ENCODE data around the gene CELF4. TPM values are rescaled to one million over a fixed set of nuclear protein-coding genes. Genes with fewer than 3 reads are reported as not detected.

CELF4 gene
- total and polyA plus RNA-seq, 2 donors (not counting 1 experiment from before 2014, with no cell fraction given), result 0.17 TPM; not detected in 1

DNA sequence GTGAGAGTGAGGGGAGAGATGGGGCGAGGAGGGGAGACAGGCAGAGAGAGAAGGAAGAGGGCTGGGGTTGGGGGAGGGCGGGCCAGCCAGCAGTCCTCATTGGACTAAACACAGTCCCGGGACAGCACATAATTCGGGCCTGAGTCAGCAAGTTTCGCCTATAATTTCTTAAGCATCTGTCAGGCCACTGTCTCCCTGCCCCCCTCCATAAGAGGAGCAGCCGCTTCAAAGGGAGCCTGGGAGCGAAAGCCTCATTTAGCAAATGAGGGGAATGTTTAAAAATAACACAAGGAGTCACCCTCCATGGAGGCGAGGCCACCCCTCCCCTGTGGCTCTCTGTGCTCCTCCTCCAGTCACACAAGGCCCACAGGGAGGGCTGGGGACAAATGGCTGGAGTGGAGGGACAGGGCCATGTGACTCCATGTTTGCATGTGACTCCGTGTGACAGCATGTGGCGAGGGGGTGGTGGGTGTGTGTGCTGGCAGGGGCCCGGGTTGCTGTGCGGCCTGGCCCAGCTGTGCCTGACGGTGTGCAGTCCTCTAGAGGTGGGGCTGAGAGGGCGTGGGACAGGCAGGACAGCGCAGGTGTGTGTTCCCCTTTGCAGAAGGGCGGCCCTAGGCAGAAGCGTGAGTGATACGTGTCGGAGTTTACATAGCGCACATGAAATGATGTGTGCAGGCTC lies 162.4 kb downstream of the CELF4 start:
- H3K9me3 ChIP-seq (ENCODE audit: control insufficient read depth, insufficient read depth, low read depth, low read length), result no peaks in the 10 kb centered on the region
- peak overlapping the region; percentile 4 for H3K4me2 ChIP-seq (ENCODE audit: extremely low read depth, insufficient read depth, low read length)
- no peak overlapping the region for H3K9ac ChIP-seq (ENCODE audit: insufficient read depth, low read length)
- H2AFZ ChIP-seq (ENCODE audit: low read length), result peak overlapping the region; percentile 67
- no peaks in the 10 kb centered on the region for H3K36me3 ChIP-seq (ENCODE audit: control insufficient read depth, insufficient read depth, low read length)
- TF ChIP-seq, protein P1, sequence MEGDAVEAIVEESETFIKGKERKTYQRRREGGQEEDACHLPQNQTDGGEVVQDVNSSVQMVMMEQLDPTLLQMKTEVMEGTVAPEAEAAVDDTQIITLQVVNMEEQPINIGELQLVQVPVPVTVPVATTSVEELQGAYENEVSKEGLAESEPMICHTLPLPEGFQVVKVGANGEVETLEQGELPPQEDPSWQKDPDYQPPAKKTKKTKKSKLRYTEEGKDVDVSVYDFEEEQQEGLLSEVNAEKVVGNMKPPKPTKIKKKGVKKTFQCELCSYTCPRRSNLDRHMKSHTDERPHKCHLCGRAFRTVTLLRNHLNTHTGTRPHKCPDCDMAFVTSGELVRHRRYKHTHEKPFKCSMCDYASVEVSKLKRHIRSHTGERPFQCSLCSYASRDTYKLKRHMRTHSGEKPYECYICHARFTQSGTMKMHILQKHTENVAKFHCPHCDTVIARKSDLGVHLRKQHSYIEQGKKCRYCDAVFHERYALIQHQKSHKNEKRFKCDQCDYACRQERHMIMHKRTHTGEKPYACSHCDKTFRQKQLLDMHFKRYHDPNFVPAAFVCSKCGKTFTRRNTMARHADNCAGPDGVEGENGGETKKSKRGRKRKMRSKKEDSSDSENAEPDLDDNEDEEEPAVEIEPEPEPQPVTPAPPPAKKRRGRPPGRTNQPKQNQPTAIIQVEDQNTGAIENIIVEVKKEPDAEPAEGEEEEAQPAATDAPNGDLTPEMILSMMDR (conservative IDR thresholded peaks at IDR 0.05 in 1 of 2, IDR thresholded peaks at IDR 0.05 in 1 of 2; ENCODE audit: low read depth in 1 of 2, low read length in 2 of 2), result no peak
- no peak for TF ChIP-seq EZH2 (IDR thresholded peaks at IDR 0.05; ENCODE audit: low read length, missing control alignments)
- peaks cover 14% of the 10 kb centered on the region for H3K4me1 ChIP-seq (ENCODE audit: control insufficient read depth, extremely low read depth, insufficient read depth, low read length)
- H3K27me3 ChIP-seq (ENCODE audit: control insufficient read depth, insufficient read depth, low read length), result no peaks in the 10 kb centered on the region
- H3K4me3 ChIP-seq (replicated peaks in 1 of 4; ENCODE audit: control extremely low read depth in 1 of 4, insufficient read depth in 1 of 4, low read depth in 3 of 4, low read length in 4 of 4), result no peak overlapping the region
- H3K27ac ChIP-seq (ENCODE audit: insufficient read depth, low read length), result peak overlapping the region; percentile 40
- DNase-seq (ENCODE audit: low read depth in 2 of 2), result peak; percentile 90
- H3K79me2 ChIP-seq (ENCODE audit: control insufficient read depth, insufficient read depth, low read length), result no peaks in the 10 kb centered on the region
- no peaks in the 10 kb centered on the region for H4K20me1 ChIP-seq (ENCODE audit: control insufficient read depth, extremely low read depth, insufficient read depth, low read length)

DNA sequence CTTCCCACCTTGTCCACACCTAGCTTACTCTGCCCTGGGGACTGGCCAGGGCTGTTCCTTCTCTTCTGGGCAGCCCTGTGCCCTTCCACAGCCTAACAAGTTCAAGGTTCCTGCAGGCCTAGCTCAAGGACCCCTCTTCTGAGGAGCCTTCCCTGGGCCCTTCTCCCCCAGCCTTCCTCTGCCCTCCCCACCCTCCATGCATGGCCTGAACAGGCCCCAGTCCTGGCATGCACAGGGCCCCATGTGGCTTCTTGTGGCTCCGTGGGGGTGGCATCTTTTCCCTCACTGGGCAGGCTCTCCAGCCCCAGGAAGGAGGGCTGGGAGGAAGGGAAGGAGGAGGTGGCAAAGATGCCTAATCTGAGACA lies 162.9 kb downstream of the CELF4 start:
- H3K27ac ChIP-seq (ENCODE audit: insufficient read depth, low read length), result peak overlapping the region; percentile 37
- H2AFZ ChIP-seq (ENCODE audit: low read length), result peak overlapping the region; percentile 67
- H3K4me1 ChIP-seq (ENCODE audit: control insufficient read depth, extremely low read depth, insufficient read depth, low read length), result peaks cover 14% of the 10 kb centered on the region

DNA sequence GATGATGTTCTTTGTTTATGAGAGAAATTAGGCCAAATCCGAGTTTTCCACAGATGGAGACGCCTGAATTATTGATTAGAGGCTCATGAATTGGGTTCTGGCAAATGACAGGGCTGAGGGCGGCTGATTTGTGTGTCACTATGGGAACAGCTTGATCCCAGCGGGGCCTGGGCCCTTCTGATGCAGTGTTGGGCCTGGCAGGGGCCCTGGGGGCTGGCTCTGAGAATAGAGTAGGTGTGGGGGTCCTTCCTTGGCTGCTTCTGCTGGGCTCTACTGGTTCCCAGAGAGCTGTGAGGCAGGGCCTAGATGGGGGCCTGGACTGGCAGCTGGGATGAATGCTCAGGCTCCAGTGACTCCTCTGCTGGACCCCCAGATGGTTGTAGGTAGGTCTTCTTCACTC lies 164.8 kb downstream of the CELF4 start:
- H3K27ac ChIP-seq (ENCODE audit: insufficient read depth, low read length), result no peak overlapping the region

More for the DNA sequence above, 162.9 kb downstream of the CELF4 start:
- H3K36me3 ChIP-seq (ENCODE audit: control insufficient read depth, insufficient read depth, low read length), result no peaks in the 10 kb centered on the region
- no peaks in the 10 kb centered on the region for H3K9me3 ChIP-seq (ENCODE audit: control insufficient read depth, insufficient read depth, low read depth, low read length)
- no peak for DNase-seq (ENCODE audit: low read depth in 2 of 2)
- H3K4me2 ChIP-seq (ENCODE audit: extremely low read depth, insufficient read depth, low read length), result peak overlapping the region; percentile 30
- H3K27me3 ChIP-seq (ENCODE audit: control insufficient read depth, insufficient read depth, low read length), result no peaks in the 10 kb centered on the region
- H3K79me2 ChIP-seq (ENCODE audit: control insufficient read depth, insufficient read depth, low read length), result no peaks in the 10 kb centered on the region
- peak overlapping the region; percentile 26 for H3K9ac ChIP-seq (ENCODE audit: insufficient read depth, low read length)
- TF ChIP-seq EZH2 (IDR thresholded peaks at IDR 0.05; ENCODE audit: low read length, missing control alignments), result no peak
- H4K20me1 ChIP-seq (ENCODE audit: control insufficient read depth, extremely low read depth, insufficient read depth, low read length), result no peaks in the 10 kb centered on the region
- H3K4me3 ChIP-seq (replicated peaks in 1 of 4; ENCODE audit: control extremely low read depth in 1 of 4, insufficient read depth in 1 of 4, low read depth in 3 of 4, low read length in 4 of 4), result no peak overlapping the region

More for the DNA sequence above, 164.8 kb downstream of the CELF4 start:
- H3K9me3 ChIP-seq (ENCODE audit: control insufficient read depth, insufficient read depth, low read depth, low read length), result no peaks in the 10 kb centered on the region
- no peak for TF ChIP-seq EZH2 (IDR thresholded peaks at IDR 0.05; ENCODE audit: low read length, missing control alignments)
- TF ChIP-seq, protein P1 (conservative IDR thresholded peaks at IDR 0.05 in 1 of 2, IDR thresholded peaks at IDR 0.05 in 1 of 2; ENCODE audit: low read depth in 1 of 2, low read length in 2 of 2), result no peak
- no peak overlapping the region for H3K9ac ChIP-seq (ENCODE audit: insufficient read depth, low read length)
- no peak overlapping the region for H3K4me3 ChIP-seq (replicated peaks in 1 of 4; ENCODE audit: control extremely low read depth in 1 of 4, insufficient read depth in 1 of 4, low read depth in 3 of 4, low read length in 4 of 4)
- H3K79me2 ChIP-seq (ENCODE audit: control insufficient read depth, insufficient read depth, low read length), result no peaks in the 10 kb centered on the region
- H3K4me1 ChIP-seq (ENCODE audit: control insufficient read depth, extremely low read depth, insufficient read depth, low read length), result peaks cover 19% of the 10 kb centered on the region
- DNase-seq (ENCODE audit: low read depth in 2 of 2), result no peak
- no peaks in the 10 kb centered on the region for H4K20me1 ChIP-seq (ENCODE audit: control insufficient read depth, extremely low read depth, insufficient read depth, low read length)
- no peaks in the 10 kb centered on the region for H3K27me3 ChIP-seq (ENCODE audit: control insufficient read depth, insufficient read depth, low read length)
- H2AFZ ChIP-seq (ENCODE audit: low read length), result no peak overlapping the region
- no peak overlapping the region for H3K4me2 ChIP-seq (ENCODE audit: extremely low read depth, insufficient read depth, low read length)
- H3K36me3 ChIP-seq (ENCODE audit: control insufficient read depth, insufficient read depth, low read length), result no peaks in the 10 kb centered on the region
